Mesothelial cell of epicardium (in vitro differentiated cells): Measurements from ENCODE around the gene CELF2. TPM values are rescaled to one million over a fixed set of nuclear protein-coding genes. Genes with fewer than 3 reads are reported as not detected.

Experiments used
- DNase-seq, 2 experiments: peaks; one replicate each; pipeline ENCODE4 v3.0.0; 2021; ENCODE audit warnings: low spot score in 2 of 2; ENCODE audit not compliant: unreplicated experiment in 2 of 2
- H3K27ac Mint-ChIP-seq: 2 replicates; pipeline ENCODE4 v1.8.0; 2021; ENCODE audit warnings: mixed read lengths
- H3K27me3 Mint-ChIP-seq: 2 replicates; pipeline ENCODE4 v1.8.0; 2021; ENCODE audit warnings: low read depth, mixed read lengths
- H3K36me3 Mint-ChIP-seq: 2 replicates; pipeline ENCODE4 v1.8.0; 2021; ENCODE audit warnings: mixed read lengths
- H3K4me1 Mint-ChIP-seq: 2 replicates; pipeline ENCODE4 v1.8.0; 2021; ENCODE audit warnings: mixed read lengths
- H3K4me3 Mint-ChIP-seq: 2 replicates; pipeline ENCODE4 v1.8.0; 2021; ENCODE audit warnings: mild to moderate bottlenecking, moderate library complexity, mixed read lengths
- H3K9me3 Mint-ChIP-seq: 2 replicates; pipeline ENCODE4 v1.8.0; 2021; ENCODE audit warnings: mixed read lengths
- total RNA-seq: library from RNA; stranded (reverse); gene quantifications from 3 replicates; pipeline ENCODE4 v1.2.1, GENCODE V29; 2021
- TF ChIP-seq, protein P1 (sequence below): fragments of 200-600 bp; sonication (generic); IDR thresholded peaks from one replicate; pipeline ENCODE4 v1.5.0; 2021; ENCODE audit warnings: antibody characterized with exemption; ENCODE audit not compliant: unreplicated experiment

CELF2 gene
- total RNA-seq, 1 donor from 2014 or later, result 24.0 TPM

DNA sequence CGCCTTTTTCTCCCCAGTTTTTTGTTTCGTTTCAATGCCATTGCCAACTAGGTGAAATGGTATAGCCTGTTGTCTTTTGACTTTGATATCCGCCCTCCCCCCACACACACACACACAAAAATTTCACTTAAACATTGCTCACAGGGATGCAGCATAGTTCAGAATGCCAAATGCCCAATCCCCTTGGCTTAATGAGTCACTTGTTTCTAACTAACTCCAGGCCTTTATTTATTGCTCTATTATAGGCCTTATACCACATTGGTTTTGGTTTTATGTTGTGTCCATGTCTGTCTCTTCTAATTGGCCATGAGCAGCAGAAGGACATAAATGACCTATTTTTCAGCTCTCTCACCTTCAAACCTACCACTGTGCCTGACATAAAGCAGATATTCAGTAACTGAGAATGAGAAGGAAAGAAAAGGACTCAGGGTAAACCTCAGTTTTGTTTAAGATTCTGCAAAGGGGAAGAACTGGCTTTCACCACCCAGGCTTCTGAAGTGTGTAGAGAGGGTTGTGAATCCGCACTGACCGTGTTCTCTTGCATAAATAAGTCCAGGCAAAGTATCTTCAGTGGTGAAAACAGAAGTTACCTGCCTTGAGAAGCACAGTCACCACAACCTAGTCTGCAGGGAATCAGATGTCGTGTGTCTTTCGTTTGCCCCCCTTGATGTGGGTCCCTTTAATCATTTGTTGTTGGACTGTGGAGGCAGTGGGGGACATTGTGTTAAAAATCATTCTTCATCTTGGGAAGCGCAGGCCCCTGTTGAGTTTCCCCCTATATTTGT lies 139.8 kb downstream of the CELF2 start:
- peaks cover 31% of the 10 kb centered on the region for H3K4me1 Mint-ChIP-seq
- peaks cover 6% of the 10 kb centered on the region for H3K36me3 Mint-ChIP-seq
- H3K27me3 Mint-ChIP-seq, result peaks cover 47% of the 10 kb centered on the region
- H3K9me3 Mint-ChIP-seq, result peaks cover 12% of the 10 kb centered on the region
- no peak overlapping the region for H3K4me3 Mint-ChIP-seq
- no peak overlapping the region for H3K27ac Mint-ChIP-seq
- no peak for DNase-seq
- TF ChIP-seq, protein P1, sequence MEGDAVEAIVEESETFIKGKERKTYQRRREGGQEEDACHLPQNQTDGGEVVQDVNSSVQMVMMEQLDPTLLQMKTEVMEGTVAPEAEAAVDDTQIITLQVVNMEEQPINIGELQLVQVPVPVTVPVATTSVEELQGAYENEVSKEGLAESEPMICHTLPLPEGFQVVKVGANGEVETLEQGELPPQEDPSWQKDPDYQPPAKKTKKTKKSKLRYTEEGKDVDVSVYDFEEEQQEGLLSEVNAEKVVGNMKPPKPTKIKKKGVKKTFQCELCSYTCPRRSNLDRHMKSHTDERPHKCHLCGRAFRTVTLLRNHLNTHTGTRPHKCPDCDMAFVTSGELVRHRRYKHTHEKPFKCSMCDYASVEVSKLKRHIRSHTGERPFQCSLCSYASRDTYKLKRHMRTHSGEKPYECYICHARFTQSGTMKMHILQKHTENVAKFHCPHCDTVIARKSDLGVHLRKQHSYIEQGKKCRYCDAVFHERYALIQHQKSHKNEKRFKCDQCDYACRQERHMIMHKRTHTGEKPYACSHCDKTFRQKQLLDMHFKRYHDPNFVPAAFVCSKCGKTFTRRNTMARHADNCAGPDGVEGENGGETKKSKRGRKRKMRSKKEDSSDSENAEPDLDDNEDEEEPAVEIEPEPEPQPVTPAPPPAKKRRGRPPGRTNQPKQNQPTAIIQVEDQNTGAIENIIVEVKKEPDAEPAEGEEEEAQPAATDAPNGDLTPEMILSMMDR, result no peak

DNA sequence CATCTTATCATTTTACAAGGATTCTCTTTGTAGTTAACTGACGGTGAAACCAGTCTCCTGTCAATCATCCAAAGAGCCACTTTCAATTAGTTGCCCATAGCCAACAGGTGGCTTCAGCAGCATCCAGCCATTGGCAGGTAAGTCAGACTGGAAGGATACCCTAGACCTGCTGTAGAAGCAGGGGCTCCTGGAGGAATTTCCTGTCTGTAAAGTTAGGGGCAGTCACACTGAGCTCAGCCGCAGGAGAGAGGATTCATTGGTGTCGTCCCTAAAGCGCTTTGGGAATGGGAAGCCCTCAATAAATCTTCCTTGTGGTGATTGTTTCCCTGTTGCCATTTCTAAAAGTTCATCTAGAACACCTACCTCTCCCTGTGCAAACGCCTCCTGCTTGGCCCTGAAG lies 140.4 kb downstream of the CELF2 start:
- Mint-ChIP-seq H3K9me3 (peaks cover 12% of the 10 kb centered on the region), H3K36me3 (peaks cover 6% of the 10 kb centered on the region), H3K4me1 (peaks cover 31% of the 10 kb centered on the region), H3K27me3 (peaks cover 49% of the 10 kb centered on the region), H3K4me3 (no peak overlapping the region), H3K27ac (no peak overlapping the region)
- TF ChIP-seq, protein P1, result no peak
- DNase-seq, result no peak

DNA sequence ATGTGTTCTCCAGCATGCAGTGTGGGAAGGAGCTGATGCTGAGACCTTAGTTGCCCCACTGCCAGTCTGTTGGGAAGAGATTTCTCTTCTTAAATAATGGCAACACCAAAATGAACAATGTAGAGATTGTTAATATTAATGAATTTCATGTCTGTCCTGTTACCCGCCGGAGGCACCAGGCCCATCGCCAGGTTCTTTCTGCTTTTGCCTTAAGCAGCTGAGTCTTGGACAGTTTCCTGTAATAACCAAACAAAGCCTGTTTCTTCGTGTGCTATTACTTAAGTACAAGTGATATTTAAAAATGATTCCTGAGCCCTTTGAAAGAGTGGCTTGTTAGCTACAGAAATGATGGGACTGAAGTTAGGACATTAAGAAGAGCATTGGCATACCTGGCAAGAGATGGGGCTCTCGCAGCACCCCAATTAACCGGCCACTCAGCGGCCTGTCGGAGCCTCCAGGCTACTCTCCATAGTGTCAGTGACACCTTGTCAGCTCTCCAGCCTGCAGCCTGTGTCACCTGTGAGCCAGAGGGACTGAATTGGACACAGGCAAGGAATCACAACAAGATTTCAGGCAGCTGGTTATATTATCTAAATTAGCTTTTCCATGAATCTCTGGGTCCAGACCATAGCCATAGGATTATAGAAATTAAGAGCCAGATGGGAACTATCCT lies 142.0 kb downstream of the CELF2 start:
- H3K4me3 Mint-ChIP-seq, result no peak overlapping the region
- TF ChIP-seq, protein P1, result no peak
- peaks cover 56% of the 10 kb centered on the region for H3K27me3 Mint-ChIP-seq
- DNase-seq, result no peak
- H3K27ac Mint-ChIP-seq, result no peak overlapping the region
- peaks cover 22% of the 10 kb centered on the region for H3K4me1 Mint-ChIP-seq
- H3K36me3 Mint-ChIP-seq, result peaks cover 6% of the 10 kb centered on the region
- peaks cover 12% of the 10 kb centered on the region for H3K9me3 Mint-ChIP-seq

DNA sequence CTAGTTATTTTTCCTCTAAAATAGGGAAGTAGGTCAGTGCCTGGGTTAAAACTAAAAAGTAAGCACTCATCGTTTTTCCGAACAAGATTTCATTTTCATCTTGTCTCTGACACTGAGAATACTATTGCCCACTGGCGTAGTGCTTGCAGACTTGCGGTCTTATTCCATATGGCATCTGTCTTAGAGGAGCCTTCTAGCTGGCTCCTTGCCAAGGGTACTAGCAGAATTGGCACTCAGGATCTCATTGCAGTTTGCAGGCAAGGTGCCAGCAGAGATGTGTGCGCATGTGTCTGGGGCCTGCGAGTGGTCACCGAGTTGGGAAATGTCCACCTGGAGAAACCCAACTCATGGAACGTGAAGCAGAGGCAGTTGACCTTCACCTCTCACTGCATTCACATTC lies 143.4 kb downstream of the CELF2 start:
- H3K27ac Mint-ChIP-seq, result no peak overlapping the region
- TF ChIP-seq, protein P1, result no peak
- H3K9me3 Mint-ChIP-seq, result peaks cover 12% of the 10 kb centered on the region
- peaks cover 18% of the 10 kb centered on the region for H3K4me1 Mint-ChIP-seq
- peaks cover 61% of the 10 kb centered on the region for H3K27me3 Mint-ChIP-seq
- peaks cover 6% of the 10 kb centered on the region for H3K36me3 Mint-ChIP-seq
- DNase-seq, result no peak
- H3K4me3 Mint-ChIP-seq, result no peak overlapping the region

DNA sequence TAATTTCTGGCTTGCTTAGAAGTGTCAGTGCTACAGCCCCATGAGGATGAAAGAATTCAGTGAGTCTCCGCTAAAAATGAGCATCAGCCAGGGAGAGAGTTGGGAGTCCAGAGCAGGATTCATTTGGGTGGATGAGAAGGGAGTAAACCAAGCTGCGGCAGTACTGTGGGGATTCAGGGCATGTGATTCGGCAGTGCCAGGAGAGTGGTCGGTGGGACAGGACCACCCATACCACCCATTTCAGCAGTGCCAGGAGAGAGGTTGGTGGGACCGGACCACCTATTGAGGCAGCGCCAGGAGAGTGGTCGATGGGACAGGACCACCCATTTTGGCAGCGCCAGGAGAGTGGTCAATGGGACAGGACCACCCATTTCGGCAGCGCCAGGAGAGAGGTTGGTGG lies 144.2 kb downstream of the CELF2 start:
- H3K4me1 Mint-ChIP-seq, result peaks cover 24% of the 10 kb centered on the region
- H3K9me3 Mint-ChIP-seq, result peaks cover 12% of the 10 kb centered on the region
- peaks cover 6% of the 10 kb centered on the region for H3K36me3 Mint-ChIP-seq
- no peak for DNase-seq
- no peak overlapping the region for H3K4me3 Mint-ChIP-seq
- peaks cover 64% of the 10 kb centered on the region for H3K27me3 Mint-ChIP-seq
- no peak overlapping the region for H3K27ac Mint-ChIP-seq
- TF ChIP-seq, protein P1, result no peak
